ENCODE measurements around the gene CMTM7. TPM values are rescaled to one million over a fixed set of nuclear protein-coding genes. Genes with fewer than 3 reads are reported as not detected.

Gene CMTM7
- total and polyA plus RNA-seq, 10 of the 15 experiments (the other 5 are each of a cell fraction or from before 2014, with no cell fraction given), result 3.7 to 36.4 (median 14.7) TPM

DNA sequence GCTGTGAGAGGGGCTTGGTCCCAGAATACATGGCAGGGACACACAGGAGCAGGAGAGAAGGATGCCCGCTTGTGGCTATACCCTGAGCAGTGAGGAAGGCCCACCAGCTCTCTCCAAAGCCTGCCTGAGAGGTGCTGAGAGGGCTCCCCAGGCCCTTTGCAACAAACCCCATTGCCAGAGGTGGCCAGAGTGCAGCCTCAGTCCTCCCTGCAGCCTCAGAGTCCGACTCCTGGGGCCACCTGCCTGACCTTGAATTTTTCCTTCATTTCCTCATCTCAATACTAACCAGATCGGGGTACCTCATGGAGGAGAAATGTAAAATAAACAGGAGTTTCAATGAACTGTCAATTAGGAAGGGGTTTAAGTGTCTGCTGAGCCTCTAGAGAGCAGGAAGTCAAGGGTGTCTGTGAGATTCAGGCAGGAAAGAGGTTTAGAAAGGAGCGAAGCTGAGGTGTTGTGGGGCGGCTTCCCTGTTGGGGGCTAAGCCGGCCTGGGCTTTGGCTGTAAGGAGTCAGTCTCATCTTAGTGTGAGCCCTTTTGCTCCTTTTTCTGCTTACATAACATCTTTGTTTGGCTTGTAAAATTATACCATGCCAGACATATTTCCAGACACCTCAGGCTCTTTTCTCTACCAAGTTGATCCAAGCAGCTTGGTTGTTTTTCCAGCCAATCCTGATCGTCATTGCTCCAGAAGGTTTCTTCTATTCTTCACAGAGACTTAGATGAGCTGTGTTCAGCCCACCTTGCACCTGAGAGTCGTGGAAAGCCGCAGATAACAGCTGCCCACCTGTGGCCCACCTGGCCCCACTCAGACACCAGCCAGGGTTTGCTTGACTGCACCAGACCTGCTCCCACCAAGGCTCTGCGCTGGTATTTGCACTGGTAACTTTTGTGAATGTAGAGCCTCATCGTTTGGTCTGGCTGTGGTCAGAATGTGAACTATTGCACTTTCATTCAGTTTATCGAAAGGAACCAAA, 36.7 kb downstream of the CMTM7 start (continued):
- TF ChIP-seq ZBTB33 (IDR thresholded peaks at IDR 0.05) (no peak), ZNF592 (IDR thresholded peaks at IDR 0.05) (no peak), NFYB (IDR thresholded peaks at IDR 0.05; ENCODE audit: insufficient read depth, low read depth, low read length) (no peak), ZNF622 (IDR thresholded peaks at IDR 0.05) (no peak), NR2C2 (IDR thresholded peaks at IDR 0.05; ENCODE audit: borderline replicate concordance, control insufficient read depth, insufficient read length, low read depth) (no peak), SMARCA5 (IDR thresholded peaks at IDR 0.05) (no peak; the same call in 1 of the 2 replicates), YBX1 (IDR thresholded peaks at IDR 0.05) (no peak), NRF1 (conservative IDR thresholded peaks at IDR 0.05; ENCODE audit: low read depth, low read length) (no peak), JUNB (IDR thresholded peaks at IDR 0.05) (no peak), BACH1 (IDR thresholded peaks at IDR 0.05; ENCODE audit: borderline replicate concordance) (no peak), IRF4 (IDR thresholded peaks at IDR 0.05; ENCODE audit: low read depth, low read length) (peak; percentile 52; the same call in 1 of the 2 replicates), BMI1 (IDR thresholded peaks at IDR 0.05; ENCODE audit: borderline replicate concordance) (no peak), RBBP5 (conservative IDR thresholded peaks at IDR 0.05) (no peak), ZNF207 (IDR thresholded peaks at IDR 0.05; ENCODE audit: borderline replicate concordance) (peak; percentile 28; the same call in 1 of the 2 replicates), SP1 (IDR thresholded peaks at IDR 0.05; ENCODE audit: low read depth, low read length) (peak; percentile 29), SUZ12 (IDR thresholded peaks at IDR 0.05; ENCODE audit: unreplicated experiment) (no peak), FOXM1 (IDR thresholded peaks at IDR 0.05; ENCODE audit: low read depth, low read length) (0 out of 2 replicates have a peak, but pooled peaks have one; percentile 53), CHD4 (IDR thresholded peaks at IDR 0.05) (no peak), EP300 (IDR thresholded peaks at IDR 0.05; ENCODE audit: borderline replicate concordance in 1 of 2, control insufficient read depth in 1 of 2, low read depth in 2 of 2, low read length in 2 of 2) (peak; percentile 71 to 83; a peak in 2 of 4 replicates), MLLT1 (IDR thresholded peaks at IDR 0.05) (no peak), SREBF2 (IDR thresholded peaks at IDR 0.05; ENCODE audit: low read length) (no peak), TBL1XR1 (IDR thresholded peaks at IDR 0.05; ENCODE audit: low read depth, low read length) (no peak), CHD1 (IDR thresholded peaks at IDR 0.05; ENCODE audit: low read depth, low read length) (no peak), RCOR1 (conservative IDR thresholded peaks at IDR 0.05; ENCODE audit: low read depth, low read length) (no peak)
